Measurements from ENCODE around the gene TGFBI.

GRCh38 chr5:136073714-136074529 lies 45.1 kb downstream of the TGFBI start:
- TF ChIP-seq CTCF (IDR thresholded peaks at IDR 0.05; ENCODE audit: borderline replicate concordance, extremely low read depth, low read length, poor library complexity, severe bottlenecking) = no peak
- no peak for TF ChIP-seq EZH2 (IDR thresholded peaks at IDR 0.05; ENCODE audit: borderline replicate concordance, low read depth, low read length, severe bottlenecking)

Measured in DND-41 (cell line).